Left cardiac atrium (tissue), 4 donors: ENCODE results near the gene ZCCHC24. TPM values are rescaled to one million over a fixed set of nuclear protein-coding genes. Genes with fewer than 3 reads are reported as not detected.
"Not testable (repeated sequence)": the region's sequence is repeated elsewhere in the genome, so short reads cannot be mapped to it uniquely, and the experiment has no call there.

Experiments
- ATAC-seq, 2 donors: fragments of 200-7000 bp; cut with Tn5 transposase; one replicate each; pipeline ENCODE4 v1.9.1; 2020; ENCODE audit warnings: mild to moderate bottlenecking in 2 of 2, moderate library complexity in 2 of 2
- DNase-seq: peaks from one replicate; pipeline ENCODE4 v3.0.0-alpha.2; 2020
- intact Hi-C, 2 donors: fragments of 100-400 bp; cut with DNase I; formaldehyde crosslinking; loops; one replicate each; pipeline versions ENCODE4 v1.14.1 to v1.15.1; 2022 to 2023
- total RNA-seq, 2 donors: library from RNA; stranded (reverse); fragmentation: NEBNext Ultra II Directional; extraction: Animal tissue kit (Norgen Biotek cat#: 25700); gene quantifications; one replicate each; pipeline ENCODE4 v1.2.1, GENCODE V29; 2021
- donor health status: DM: no; HTN: yes; CAD: no.
- donor health status: DM: no; HTN: yes; CAD: no; lungs with severe emphysema.
- donor health status: DM: yes; HTN: yes; CAD: no.
- donor health status: Dilated cardiomyopathy.

The ZCCHC24 gene
- total RNA-seq, 2 donors from 2014 or later, result 52.9 to 56.6 TPM

DNA sequence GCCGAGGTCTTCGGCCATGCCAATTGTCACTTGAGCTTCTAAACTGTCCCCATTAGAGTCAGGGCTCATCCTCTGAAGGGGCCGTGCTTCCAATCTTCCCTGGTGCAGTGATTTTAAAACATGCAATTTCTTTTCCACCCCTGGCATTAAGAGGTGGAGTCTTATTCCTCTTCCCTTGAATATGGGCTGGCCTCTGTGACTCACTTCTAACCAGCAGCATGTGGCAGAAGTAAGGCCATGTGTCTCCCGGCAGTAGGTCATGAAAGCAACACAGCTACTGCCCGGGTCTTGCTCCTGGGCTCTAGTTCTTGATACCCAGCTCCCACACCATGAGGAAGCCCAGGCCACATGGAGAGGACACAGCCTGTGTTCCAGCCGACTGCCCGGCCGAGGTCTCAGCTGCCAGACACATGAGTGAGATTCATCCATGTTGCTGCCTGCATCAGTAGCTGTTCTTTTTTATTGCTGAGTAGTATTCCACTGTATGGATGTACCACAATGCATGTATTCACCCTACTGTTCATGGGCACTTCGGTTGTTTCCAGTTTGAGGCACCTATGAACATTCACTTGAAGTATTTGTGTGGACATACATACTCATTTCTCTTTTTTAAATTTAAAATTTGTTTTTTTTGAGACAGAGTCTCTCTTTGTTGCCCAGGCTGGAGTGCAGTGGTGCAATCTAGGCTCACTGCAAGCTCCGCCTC lies 112.7 kb downstream of the ZCCHC24 start:
- DNase-seq, ATAC-seq, intact Hi-C loops: not testable (repeated sequence)

Other genes with a start within 250 kb of the ZCCHC24 start
- 100 to 1,000 TPM; 110 to 155 TPM for gene PPIF, start 98.2 kb downstream of the ZCCHC24 start, total RNA-seq
- under 1 TPM; 0.09 to 0.24 TPM for gene EIF5AL1, start 66.9 kb upstream of the ZCCHC24 start, total RNA-seq
- gene SFTPA2, start 114.8 kb upstream of the ZCCHC24 start, total RNA-seq, result under 1 TPM in 1 of 2 donors, not detected in 1; 0.34 TPM
- gene SFTPA1, start 165.3 kb upstream of the ZCCHC24 start, total RNA-seq, result under 1 TPM in 1 of 2 donors, not detected in 1; 0.26 TPM